Stimulated activated CD8-positive, alpha-beta memory T cell treated with anti-CD3 and anti-CD28 coated beads, Interleukin-15, amount 100 ng/mL, for 1 hour (primary cell): ENCODE measurements around the gene GCLC.
"Not testable (repeated sequence)": the region's sequence is repeated elsewhere in the genome, so short reads cannot be mapped to it uniquely, and the experiment has no call there.

Source experiments
- DNase-seq: peaks from one replicate; pipeline ENCODE4 v3.0.0-alpha.2; 2020; ENCODE audit warnings: low read depth

The GCLC gene

GRCh38 chr6:53544470-53545308 is at the start of gene GCLC:
Gene GCLC, minus strand, starts transcription at chr6:53545101. Its CDS starts 456 bp downstream, at chr6:53544645.
- peak; percentile 76 for DNase-seq

- no peak for DNase-seq
Observed at GRCh38 chr6:53594596-53594995, 49.7 kb upstream of the GCLC start.

- no peak for DNase-seq
Observed at GRCh38 chr6:53593001-53593488, 48.1 kb upstream of the GCLC start.

GRCh38 chr6:53591873-53592272 is 47.0 kb upstream of the GCLC start:
- DNase-seq: no peak

GRCh38 chr6:53588816-53589509 is 44.1 kb upstream of the GCLC start:
- no peak for DNase-seq

GRCh38 chr6:53587291-53587690 is 42.4 kb upstream of the GCLC start:
- no peak for DNase-seq

- no peak for DNase-seq
Observed at GRCh38 chr6:53585208-53585900, 40.5 kb upstream of the GCLC start.

- DNase-seq: no peak
Observed at GRCh38 chr6:53584726-53585125, 39.8 kb upstream of the GCLC start.

- DNase-seq: no peak
Observed at GRCh38 chr6:53583451-53583850, 38.5 kb upstream of the GCLC start.

GRCh38 chr6:53582963-53583362 is 38.1 kb upstream of the GCLC start:
- DNase-seq: no peak

GRCh38 chr6:53581856-53582255 is 37.0 kb upstream of the GCLC start:
- DNase-seq: no peak

- no peak for DNase-seq
Observed at GRCh38 chr6:53581173-53581773, 36.4 kb upstream of the GCLC start.

- DNase-seq: no peak
Observed at GRCh38 chr6:53579338-53579737, 34.4 kb upstream of the GCLC start.

- DNase-seq: no peak
Observed at GRCh38 chr6:53578371-53578770, 33.5 kb upstream of the GCLC start.

GRCh38 chr6:53573299-53573698 is 28.4 kb upstream of the GCLC start:
- DNase-seq: no peak

GRCh38 chr6:53572379-53572778 is 27.5 kb upstream of the GCLC start:
- not testable (repeated sequence) for DNase-seq

- DNase-seq: no peak
Observed at GRCh38 chr6:53568776-53569616, 24.1 kb upstream of the GCLC start.

- no peak for DNase-seq
Observed at GRCh38 chr6:53567701-53568100, 22.8 kb upstream of the GCLC start.

GRCh38 chr6:53566755-53567154 is 21.9 kb upstream of the GCLC start:
- no peak for DNase-seq

- DNase-seq: no peak
Observed at GRCh38 chr6:53565886-53566285, 21.0 kb upstream of the GCLC start.

- no peak for DNase-seq
Observed at GRCh38 chr6:53564401-53565065, 19.6 kb upstream of the GCLC start.
